Endometrial microvascular endothelial cells (primary cell): ENCODE data around the gene KRTAP2-2. TPM values are rescaled to one million over a fixed set of nuclear protein-coding genes. Genes with fewer than 3 reads are reported as not detected.
"Not testable (repeated sequence)": the region's sequence is repeated elsewhere in the genome, so short reads cannot be mapped to it uniquely, and the experiment has no call there.

Source experiments
- in situ Hi-C: cut with HindIII; loops from 2 replicates; pipeline ENCODE4 v1.10.0; 2017; ENCODE audit warnings: low sequenced_read_pairs, low pct_unique_long_range_greater_than_20kb; ENCODE audit errors: inconsistent ontology term
- total RNA-seq: library from RNA; depleted of rRNA; stranded (reverse); fragments of >200 nt; gene quantifications from one replicate; pipeline ENCODE4 v1.2.3, GENCODE V29; 2015; ENCODE audit errors: inconsistent ontology term

KRTAP2-2 gene
- total RNA-seq, 1 donor from 2014 or later, result not detected

DNA sequence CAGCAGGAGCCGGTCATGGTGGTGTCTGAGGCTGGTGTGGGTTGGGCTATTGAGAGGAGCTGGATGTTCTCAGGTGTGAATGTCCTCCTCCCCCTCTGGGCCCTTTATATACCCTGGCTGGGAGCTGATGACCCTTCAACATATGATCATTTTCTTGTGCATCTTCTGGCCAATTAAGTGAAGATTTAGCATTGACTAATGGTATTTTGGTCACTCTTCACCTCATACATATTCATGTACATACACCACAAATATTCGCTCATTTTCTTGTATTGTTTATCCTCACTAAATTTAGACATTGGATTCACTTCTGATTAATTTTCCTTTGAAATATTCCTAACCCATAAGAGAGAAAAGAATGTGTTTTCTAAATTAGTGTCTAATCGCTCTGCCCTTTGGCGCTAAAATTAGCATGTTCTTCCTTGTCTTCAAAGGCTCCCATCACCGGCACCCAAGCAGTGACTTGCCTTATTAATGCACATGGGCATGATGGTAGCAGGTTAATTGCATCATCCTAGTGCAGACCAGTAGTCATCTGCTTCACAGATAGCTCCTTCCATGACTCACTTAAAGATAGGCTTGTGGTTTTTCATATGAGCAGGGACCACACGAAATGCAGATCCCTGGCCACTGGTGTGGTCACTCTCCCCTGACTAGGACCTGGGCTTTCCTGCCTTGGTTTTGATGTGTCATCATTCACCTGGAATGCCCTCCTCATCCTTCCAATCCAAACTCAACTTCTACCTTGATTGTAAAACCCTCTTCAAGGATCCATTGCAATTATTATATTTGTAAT, 11.0 kb upstream of the KRTAP2-2 start, which contains the start of gene KRTAP2-4:
TSS of gene KRTAP2-4 (minus strand) at position 51 of the 796 bp plus-strand sequence. CDS start at position 17, 34 bp downstream.
- in situ Hi-C loops, result no loop called here

DNA sequence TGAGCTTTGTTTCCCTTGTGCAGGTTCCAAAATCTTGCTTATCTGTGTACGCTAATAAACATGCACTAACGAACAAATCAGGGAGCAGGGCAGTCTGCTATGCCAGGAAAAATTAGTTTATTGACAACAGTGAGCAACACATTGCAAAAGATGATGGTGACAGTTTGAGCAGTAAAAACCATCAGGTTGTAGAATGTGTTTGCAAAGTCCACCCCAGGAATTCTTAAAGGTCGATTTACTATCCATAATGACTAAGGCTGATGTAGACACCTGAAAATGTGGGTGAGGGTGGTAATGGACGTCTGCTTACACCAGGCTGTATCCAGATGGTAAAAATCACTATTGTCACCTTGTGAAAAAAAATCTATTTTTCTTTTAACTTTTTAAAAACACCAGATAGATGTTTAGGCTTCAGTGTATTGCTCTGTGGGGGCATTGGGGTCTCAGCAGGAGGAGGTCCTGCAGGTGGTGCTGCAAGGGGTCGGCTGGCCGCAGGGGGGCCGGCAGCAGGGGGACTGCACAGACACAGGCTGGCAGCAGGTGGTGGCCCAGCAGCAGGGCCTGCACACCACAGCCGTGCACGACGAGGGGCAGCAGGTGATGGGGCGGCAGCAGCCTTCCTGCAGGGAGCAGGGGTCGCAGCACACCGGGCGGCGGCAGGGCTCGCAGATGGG, 10.1 kb upstream of the KRTAP2-2 start:
- in situ Hi-C loops, result not testable (repeated sequence)

DNA sequence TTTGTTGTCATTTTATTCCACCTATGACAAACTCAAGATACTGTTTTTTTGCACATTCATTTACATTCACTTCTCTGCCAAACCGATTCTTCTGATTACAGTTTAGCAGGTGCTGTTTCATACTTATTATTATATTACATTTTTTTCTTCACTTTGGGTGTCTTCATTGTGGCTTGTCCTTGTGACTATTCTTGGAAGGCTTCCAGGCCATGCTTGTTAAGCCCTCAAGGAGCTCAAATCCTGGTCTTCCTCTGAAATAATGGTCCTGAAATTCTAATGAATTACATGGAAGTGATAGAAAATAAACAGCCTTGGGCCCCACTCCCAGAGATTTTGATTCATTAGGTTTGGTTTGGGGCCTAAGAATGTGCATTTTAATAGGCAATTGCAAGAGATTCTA, 9.3 kb upstream of the KRTAP2-2 start:
- in situ Hi-C loops, result no loop called here

DNA sequence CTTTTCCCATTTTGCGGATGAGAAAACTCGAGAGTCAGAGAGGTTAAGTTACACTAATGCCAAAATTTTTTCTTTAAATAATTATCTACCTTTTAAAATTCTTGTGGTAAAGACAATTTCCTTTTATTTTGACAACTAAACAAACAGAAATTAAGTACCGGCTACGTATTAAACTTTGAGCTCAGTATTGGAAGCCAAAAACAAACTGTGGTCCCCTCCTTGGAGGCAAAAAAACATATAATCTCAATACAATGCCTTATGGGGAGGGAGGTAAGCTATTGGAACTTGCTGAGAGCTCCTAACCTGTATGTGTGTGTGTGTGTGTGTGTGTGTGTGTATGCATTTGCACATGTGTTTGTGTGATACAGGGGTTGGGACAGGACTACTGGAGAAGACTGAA, 8.4 kb upstream of the KRTAP2-2 start:
- in situ Hi-C loops, result no loop called here

DNA sequence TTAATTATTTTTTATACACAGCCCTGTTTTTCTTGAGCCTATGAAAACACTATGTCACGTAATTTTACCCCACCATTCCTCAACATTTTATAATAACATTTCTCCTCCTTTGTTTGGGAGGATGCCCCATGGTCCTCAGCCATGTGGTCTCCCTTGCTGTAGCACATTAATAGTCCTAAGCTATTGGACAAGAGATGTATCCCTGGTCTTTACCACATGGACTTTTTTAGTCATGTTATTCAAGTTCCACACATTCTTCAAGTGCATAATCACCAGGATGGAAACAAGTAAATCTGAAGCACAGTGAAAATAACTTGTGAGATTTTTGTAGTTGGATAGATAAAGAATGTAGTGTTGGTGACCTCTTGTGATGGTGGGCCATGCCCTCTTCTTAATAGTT, 6.9 kb upstream of the KRTAP2-2 start:
- in situ Hi-C loops, result no loop called here

DNA sequence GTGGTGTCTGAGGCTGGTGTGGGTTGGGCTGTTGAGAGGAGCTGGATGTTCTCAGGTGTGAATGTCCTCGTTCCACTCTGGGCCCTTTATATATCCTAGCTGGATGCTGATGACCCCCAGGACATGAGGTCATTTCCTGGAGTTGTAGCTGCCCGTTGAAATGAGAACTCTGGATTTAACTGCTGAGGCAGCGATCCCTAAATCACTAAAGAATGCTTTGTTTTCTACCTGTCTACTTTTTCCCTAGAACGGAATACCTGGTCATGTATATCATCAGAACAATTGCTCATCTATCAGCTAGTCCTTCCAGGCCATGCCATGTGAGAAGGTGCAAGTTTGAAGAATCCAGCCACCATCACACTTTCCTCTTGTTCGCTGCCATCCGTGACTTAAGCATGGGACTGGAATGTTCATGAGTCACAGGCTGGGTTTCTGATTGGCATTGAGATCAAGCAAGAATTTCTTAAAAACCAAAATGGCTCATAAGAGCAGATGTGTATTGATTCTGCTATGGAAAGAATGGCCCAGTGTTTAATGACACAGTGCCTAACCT, 5.1 kb upstream of the KRTAP2-2 start, which contains the start of gene KRTAP2-3:
TSS of gene KRTAP2-3 (minus strand) at position 63 of the 553 bp plus-strand sequence. CDS start 64 bp downstream, outside the sequence.
- in situ Hi-C loops, result no loop called here

DNA sequence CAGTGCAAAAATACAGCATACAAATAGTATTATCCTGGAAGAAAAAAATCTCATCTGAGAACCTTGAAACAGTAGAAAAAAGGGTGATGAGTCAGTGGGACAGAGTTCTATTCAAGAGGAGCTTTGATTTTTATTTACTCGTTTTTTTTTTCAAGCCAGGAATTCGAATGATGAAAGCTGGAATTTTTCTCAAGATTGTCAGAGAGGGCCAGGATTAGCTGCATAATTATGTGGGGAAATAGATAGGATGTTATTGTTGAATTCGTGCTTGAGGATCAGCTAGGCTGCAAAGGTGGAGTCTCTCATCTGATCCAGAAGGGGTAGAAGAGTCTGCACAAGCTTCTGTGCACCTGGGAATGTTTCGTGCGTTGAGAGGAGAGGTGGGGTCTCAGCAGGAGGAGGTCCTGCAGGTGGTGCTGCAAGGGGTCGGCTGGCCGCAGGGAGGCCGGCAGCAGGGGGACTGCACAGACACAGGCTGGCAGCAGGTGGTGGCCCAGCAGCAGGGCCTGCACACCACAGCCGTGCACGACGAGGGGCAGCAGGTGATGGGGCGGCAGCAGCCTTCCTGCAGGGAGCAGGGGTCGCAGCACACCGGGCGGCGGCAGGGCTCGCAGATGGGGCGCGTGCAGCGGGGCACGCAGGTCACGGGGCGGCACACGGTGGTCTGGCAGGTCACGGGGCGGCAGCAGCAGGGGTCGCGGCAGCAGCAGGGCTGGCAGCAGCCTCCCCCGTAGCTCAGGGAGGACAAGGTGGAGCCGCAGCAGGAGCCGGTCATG, 4.4 kb upstream of the KRTAP2-2 start:
- in situ Hi-C loops, result not testable (repeated sequence)

DNA sequence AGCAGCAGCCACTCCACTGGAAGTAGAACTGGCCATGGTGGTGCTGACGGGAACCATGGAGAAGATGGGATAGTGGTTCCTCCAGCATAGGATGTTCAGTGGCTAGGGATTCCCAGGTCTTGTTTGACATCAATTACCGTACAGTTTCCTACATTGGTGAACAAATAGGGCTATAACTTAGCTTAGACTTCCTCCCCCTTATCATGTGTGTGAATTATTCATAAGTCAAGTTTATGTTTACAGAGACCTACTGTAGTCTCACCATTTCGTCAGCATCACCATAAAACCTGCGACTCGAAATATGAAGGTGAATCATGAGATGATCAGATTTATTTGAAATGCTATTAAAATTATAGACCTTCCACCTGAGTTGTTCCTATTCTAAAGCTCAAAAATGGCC, 3.7 kb upstream of the KRTAP2-2 start:
- in situ Hi-C loops, result no loop called here

DNA sequence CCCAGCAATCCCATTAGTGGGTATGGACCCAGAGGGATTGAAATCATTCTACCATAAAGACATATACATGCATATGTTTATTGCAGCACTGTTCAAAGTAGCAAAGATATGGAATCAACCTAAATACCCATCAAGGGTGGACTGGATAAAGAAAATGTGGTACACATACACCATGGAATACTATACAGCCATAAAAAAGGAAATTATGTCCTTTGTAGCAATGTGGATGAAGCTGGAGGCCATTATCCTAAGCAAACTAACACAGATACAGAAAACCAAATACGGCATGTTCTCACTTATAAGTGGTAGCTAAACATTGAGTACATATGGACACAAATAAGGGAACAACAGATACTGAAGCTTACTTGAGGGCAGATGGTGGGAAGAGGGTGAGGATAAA, 2.5 kb upstream of the KRTAP2-2 start:
- in situ Hi-C loops, result no loop called here

DNA sequence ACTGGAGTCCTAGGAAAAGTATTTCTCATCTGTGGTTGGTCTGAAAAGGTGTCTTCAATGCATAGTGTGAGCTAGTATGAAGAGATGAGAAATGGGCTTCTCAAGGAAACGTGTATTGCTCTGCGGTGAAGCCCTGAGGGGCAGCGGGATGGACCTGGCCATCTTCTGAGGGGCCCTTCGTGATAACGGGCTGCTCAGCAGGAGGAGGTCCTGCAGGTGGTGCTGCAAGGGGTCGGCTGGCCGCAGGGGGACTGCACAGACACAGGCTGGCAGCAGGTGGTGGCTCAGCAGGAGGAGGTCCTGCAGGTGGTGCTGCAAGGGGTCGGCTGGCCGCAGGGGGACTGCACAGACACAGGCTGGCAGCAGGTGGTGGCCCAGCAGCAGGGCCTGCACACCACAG, 474 bp downstream of the KRTAP2-2 start:
- in situ Hi-C loops, result not testable (repeated sequence)

DNA sequence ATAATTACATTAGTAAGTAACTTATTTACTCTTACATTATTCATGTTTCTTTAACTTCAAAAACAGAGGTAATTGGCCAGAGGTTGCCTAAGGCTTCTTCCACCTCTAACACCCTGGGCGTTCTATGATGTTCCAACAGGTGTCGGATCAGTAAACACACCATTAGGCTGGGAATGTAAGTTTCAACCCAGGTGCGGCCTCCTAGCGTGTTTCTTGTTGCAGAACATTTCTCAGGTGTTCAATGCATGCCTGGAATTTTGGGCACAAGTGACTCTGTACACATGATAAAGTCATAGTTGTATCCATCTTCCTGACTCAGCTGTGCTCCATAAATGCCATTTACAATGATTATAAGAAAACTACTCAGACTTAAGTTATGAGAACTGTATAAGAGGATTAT, 1.0 kb downstream of the KRTAP2-2 start:
- in situ Hi-C loops, result no loop called here

DNA sequence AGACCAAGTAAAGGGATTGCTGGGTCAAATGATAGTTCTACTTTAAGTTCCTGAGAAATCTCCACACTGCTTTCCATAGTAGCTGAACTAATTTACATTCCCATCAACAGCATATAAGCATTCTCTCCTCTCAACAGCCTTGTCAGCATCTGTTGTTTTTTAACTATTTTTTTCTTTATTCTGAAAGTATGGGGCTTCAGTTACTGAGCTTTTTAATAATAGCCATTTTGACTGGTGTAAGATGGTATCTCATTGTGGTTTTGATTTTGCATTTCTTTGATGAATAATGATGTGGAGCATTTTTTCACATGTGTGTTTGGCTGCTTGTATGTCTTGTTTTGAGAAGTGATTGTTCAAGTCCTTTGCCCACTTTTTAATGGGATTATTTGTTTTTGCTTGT, 2.5 kb downstream of the KRTAP2-2 start:
- in situ Hi-C loops, result no loop called here

DNA sequence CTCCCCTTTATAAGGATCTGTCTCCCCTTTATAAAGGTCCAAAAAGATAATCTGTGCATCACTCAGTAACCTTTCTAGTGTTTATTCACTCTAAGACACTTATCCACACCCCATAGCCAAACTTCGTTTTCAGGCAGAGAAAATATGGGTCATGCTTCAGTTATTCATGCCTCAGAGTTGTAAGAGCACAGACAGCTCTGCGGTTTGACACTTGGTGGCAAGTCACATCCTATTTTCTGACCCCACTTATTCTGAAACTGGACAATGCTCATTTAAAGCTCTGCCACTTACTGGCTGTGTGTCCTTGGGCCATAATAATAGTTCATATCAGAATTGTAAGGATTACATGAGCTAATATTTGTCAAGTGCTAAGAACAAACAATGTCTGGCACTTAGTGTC, 5.9 kb downstream of the KRTAP2-2 start:
- in situ Hi-C loops, result no loop called here

DNA sequence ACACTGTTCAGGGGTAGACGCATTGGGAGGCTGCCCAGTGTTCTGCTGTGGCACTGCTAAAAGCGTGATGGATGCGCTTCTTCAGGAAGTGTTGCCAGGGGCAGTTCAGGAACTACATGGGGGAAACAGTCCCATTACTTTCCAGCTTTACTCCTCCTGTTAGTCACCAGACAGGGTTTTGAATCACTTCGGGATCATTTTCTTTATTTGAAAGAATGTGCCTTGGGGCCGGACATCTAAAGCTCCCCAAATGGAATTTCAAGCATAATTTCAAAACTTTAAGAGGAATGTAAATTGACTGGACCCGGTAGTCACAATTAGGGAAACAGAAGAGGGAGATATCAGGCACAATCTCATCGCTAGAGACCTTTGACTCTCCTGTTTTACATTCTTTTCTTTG, 6.6 kb downstream of the KRTAP2-2 start:
- in situ Hi-C loops, result no loop called here

DNA sequence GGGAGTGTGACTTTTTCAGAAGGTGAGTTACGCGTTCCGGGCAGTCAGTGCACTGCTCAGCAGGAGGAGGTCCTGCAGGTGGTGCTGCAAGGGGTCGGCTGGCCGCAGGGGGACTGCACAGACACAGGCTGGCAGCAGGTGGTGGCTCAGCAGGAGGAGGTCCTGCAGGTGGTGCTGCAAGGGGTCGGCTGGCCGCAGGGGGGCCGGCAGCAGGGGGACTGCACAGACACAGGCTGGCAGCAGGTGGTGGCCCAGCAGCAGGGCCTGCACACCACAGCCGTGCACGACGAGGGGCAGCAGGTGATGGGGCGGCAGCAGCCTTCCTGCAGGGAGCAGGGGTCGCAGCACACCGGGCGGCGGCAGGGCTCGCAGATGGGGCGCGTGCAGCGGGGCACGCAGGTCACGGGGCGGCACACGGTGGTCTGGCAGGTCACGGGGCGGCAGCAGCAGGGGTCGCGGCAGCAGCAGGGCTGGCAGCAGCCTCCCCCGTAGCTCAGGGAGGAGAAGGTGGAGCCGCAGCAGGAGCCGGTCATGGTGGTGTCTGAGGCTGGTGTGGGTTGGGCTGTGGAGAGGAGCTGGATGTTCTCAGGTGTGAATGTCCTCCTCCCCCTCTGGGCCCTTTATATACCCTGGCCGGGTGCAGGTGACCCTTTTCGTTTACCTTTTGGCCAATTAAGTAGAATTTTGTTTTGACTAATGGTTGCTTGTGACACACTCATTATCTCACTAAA, 8.1 kb downstream of the KRTAP2-2 start, which contains the start of gene KRTAP2-1:
TSS of gene KRTAP2-1 (minus strand) at position 582 of the 731 bp plus-strand sequence. CDS start at position 533, 49 bp downstream.
- in situ Hi-C loops, result not testable (repeated sequence)

DNA sequence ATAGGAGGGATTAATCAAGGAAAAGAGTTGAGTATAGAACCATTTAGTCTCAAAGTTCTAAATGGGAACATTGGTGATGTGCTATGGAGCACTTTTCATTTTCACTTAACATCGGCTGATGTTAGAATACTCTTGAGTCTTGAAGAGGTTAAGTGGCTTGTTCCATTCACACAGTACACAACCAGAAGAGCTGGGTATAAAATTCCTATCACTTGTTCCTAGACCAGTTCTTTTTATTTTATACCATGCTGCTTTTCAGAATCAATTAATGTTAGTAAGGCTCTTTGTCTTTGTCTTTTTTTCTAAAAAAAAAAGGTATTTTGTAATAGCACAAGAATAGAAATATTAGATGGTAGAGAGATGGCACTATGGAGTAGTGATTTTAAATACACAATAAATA, 12.1 kb downstream of the KRTAP2-2 start:
- in situ Hi-C loops, result no loop called here

DNA sequence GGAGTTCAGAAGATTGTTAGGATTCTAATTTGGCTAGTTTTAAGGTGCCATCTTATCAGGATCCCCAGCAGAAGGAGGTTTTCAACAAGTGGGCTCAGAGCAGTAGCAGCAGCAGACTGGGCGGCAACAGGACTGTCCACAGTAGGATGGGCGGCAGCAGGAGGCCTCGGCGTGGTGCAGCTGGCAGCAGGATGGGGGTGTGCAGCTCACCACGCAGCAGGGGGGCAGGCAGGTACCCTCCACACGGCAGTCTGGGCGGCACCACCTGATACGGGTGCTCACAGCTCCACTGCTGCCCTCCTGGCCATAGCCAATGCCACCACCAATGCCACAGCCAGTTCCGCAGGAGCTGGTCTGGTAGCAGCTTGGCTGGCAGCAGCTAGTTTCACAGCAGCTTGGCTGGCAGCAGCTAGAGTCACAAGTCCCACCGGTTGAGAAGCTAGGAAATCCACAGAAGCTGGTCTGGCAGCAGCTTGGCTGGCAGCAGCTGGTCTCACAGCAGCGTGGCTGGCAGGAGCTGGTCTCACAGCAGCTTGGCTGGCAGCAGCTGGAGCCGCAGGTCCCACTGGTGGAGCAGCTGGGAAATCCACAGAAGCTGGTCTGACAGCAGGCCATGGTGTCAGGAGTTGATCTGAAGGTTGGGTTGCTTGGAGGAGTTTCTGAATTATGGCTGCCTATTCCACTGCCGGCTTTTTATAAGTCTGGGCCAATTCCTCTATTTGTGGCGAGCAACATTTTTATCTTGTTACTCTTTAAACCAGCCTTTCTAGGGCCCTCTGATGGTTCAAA, 14.1 kb downstream of the KRTAP2-2 start, which contains the start of gene KRTAP1-1:
TSS of gene KRTAP1-1 (minus strand) at position 668 of the 789 bp plus-strand sequence. CDS start at position 615, 53 bp downstream.
- in situ Hi-C loops, result not testable (repeated sequence)
